Measurements from ENCODE around the gene KIAA0319L.

The KIAA0319L gene

DNA sequence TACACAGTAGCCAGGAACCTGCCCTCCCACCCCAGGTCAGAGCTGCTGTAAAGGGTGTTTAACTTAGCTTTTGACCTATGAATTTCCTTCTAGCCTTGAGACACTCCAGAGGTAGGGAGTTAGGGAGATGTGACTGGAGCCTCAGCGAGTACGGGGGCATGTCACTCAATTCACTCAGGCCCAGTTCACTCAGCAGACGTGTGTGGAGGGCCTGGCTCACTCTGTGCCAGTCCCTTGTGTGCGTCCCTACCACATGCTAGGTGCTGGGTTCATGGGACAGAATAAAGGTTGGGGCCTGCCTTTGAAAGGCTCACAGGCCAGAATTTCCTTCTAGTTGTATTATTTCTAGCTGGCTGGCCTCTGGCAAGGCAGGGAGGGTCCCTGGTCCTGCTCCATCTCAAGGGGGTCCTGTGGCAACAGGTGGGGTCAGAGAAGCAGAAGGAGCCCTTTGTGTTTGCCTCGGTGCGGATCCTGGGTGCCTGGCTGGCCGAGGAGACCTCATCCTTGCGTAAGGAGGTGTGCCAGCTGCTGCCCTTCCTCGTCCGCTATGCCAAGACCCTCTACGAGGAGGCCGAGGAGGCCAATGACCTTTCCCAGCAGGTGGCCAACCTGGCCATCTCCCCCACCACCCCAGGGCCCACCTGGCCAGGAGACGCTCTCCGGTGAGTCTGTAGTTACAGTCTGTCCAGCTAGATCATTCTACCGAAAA lies 4.9 kb upstream of the KIAA0319L start:
- no peak for DNase-seq

DNA sequence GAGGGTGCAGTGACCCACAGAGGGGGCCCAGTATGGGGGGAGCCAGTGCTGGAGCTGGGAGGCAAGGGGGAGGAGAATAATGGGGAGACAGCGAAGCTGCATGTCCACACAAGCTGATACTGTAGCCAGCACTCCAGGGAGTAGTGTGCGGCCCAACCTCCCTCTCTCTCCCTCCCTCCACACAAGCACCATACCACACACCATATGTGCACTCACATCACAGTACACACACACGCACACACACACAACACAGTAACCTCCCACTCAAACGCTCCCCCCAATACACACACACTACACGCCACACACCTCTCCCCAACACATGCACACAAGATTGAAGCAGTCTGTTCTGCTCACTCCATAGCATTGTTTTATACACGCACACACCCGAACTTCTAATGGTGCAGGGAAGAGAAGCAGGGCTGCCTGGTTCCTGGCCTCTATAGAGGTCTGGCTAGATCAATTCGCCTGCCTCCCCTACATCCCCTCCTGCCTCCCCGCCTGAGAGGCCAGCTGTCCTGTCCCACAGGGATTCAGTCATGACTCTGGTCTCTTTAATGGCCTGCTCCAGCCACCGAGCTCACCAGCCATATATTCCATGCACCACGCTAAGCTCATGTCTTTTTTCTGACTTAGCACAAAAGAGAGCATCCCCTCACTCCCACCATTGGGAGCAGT lies 4.2 kb upstream of the KIAA0319L start:
- DNase-seq = no peak

GRCh38 chr1:35560256-35561225 lies 3.3 kb upstream of the KIAA0319L start:
- no peak for DNase-seq

GRCh38 chr1:35559317-35559944 lies 2.2 kb upstream of the KIAA0319L start:
- DNase-seq = no peak

GRCh38 chr1:35558374-35559316 lies 1.4 kb upstream of the KIAA0319L start:
- no peak for DNase-seq

DNA sequence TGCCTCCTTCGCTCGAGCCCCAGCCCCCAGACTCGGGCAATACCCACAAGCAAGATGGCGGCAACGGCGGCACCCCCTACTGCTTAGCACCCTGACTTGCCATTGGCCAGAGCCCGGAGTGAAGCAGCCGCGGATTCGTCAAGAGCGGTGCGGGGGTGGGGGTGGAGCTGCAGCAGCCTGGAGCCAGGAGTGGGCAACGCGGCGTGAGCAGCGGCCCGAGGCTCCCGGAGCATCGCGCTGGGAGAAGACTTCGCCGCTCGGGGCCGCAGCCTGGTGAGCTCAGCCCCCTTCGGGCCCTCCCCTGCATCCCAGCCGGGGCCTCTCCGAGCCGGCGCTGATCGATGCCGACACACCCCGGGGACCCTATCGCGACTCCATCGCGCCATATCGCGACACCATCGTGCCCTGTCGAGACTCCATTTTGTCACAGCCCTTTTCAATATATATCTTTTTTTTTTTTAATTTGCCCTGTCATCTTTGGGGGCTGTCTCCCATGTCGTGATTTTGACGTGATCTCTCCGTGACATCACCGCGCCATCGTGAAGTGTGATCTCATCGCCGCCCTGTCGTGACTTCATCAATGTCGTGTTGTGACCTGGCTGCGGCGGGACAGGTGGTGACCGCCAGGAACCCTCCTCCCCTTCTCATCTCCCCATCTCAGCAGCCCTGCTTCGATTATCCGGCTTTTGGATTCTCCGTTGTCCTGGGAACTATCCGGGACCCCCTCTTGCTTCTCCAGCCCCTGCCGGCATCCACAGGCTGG lies 589 bp upstream of the KIAA0319L start, which contains the start of gene NCDN:
Gene NCDN, plus strand, starts transcription at position 189 of the 763 bp plus-strand sequence. Its CDS starts 392 bp downstream, at position 581.
- DNase-seq = peak; percentile 76

GRCh38 chr1:35556484-35557117 lies 602 bp downstream of the KIAA0319L start:
- no peak for DNase-seq

DNA sequence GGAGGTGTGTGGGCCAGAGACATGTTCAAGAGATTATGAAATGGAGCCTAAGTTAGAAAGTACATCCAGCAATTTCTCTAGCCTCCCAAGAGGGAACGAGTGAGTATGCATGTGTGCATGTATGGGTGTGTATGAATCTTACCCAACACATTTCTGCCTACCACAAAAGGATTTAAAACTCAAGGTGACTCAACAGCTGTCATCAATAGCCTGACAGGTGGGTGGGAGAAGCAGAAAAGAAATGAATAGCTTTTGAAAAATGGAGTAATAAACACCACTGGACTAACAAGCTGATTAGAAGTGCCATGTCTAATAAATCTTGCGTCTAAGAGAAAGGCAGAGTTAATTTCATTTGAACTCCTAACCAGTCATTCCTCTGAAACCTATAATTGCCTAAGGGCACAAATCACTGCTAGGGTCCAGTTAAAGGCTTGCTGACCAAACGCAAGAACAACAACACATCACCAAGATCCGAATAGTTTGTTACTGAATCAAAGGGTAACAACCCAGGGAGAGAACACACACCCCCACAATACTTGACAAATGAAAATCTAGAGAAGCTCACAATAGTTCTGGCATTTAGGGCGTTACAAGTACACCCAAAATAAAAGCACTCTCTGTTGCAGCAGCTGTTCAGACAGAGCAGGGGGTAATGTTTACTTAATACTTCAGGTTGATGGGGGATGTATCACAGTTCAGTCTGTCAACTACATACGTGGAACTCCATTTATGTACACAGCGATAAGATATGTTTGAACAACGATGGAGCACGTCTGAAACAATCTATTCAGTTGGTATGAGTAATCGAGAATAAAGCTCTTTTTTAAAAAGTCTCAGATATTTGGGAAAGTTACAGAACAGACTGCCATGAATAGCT lies 1.4 kb downstream of the KIAA0319L start:
- DNase-seq = no peak

DNA sequence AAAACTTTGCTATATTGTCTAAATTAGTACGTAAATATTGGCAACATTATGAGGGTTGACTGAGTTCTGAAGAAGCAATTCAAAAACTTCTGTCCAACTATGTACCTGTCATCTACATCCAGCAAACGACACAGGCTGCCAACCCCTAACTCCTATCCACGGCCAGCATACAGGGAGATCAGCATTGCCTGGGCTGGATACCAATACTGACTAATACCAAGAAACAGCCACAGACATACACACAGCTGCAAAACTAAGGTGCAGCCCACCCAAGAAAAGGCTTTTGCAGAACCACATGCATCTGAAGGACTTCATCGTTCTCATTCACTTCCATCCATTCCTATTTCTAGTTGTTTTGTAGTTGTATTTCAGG lies 2.0 kb downstream of the KIAA0319L start:
- no peak for DNase-seq

DNA sequence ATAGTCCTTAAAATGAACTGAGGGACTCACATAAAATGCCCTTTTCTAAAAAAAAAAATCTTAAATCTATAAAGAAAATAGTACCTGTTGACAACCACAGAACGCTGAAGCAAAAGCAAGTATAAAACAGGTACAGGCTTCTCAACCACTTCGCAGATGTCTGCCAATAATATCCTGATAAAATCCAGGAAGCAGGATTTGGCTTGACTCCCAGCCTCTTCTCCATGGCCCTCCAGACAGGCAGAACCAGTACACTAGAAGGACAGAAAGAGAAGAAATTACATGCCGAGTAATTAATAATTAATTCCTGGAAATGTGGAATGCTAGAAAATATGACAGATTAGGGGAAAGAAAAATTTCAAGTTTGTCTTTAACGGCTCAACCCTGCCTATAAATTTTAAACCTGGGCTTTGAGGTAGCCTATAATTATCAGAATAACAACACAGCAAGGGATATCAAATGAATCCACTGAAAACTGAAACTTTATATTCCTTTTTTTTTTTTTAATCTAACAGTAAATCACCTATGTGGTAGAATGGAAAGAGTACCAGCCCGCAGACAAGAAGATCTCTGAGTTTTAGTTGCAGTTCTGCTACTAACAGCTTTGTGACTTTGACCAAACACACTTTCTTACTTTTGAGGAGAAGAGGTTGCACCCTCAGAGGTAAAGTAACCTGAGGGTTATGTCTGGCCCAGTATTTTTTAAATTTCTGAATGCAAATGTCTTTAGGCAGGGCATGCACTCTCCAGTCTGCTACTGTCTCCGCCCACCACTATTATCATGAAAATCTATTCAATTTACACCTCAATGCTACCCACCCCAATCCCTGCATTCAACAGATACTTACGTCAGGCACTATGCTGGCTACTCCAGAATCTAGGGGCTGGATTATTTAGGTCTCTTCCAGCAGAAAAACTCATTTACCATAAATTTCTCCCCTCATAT lies 2.7 kb downstream of the KIAA0319L start:
- no peak for DNase-seq

DNA sequence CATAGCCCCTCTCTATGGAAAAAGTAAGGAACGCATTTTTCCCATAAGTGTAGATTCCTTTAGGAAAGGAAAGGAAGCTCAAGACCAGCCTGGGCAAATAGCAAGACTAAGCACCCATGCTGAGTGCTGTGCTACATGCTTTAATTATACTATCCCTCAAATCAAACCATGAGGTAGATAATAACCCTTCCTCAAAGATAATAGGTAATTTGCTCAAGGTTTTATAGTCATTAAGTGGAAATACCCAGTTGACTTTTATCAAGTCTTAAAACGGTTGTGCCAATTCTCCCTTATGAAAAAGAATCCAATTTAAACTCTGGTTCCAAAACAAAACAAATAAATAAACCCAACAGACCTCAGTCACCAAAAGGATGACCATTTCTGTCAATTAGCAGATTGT lies 3.4 kb downstream of the KIAA0319L start:
- DNase-seq = no peak

DNA sequence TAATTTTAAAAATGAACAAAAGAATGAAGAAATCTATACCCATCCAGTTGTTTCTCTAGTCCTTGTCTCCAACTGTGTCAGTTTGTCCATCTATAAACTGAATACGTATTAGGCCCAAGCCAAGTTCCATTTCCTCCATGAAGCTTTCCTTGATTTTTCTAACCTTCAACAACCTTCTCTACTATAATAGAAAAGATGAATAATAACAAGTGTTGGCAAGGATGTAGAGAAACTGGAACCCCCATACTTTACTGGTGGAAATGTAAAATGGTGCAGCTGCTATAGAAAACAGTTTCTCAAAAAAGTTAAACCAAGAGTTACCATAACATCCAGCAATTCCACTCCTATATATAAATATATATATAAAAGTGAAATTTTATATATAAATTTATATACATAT lies 10.6 kb downstream of the KIAA0319L start:
- no peak for DNase-seq

GRCh38 chr1:35544976-35545375 lies 12.2 kb downstream of the KIAA0319L start:
- DNase-seq = no peak

- no peak for DNase-seq
Measured at GRCh38 chr1:35539824-35540261, 17.4 kb downstream of the KIAA0319L start.

GRCh38 chr1:35539073-35539823 lies 18.0 kb downstream of the KIAA0319L start:
- DNase-seq = peak; percentile 23

- DNase-seq = no peak
Measured at GRCh38 chr1:35537806-35538205, 19.4 kb downstream of the KIAA0319L start.

DNA sequence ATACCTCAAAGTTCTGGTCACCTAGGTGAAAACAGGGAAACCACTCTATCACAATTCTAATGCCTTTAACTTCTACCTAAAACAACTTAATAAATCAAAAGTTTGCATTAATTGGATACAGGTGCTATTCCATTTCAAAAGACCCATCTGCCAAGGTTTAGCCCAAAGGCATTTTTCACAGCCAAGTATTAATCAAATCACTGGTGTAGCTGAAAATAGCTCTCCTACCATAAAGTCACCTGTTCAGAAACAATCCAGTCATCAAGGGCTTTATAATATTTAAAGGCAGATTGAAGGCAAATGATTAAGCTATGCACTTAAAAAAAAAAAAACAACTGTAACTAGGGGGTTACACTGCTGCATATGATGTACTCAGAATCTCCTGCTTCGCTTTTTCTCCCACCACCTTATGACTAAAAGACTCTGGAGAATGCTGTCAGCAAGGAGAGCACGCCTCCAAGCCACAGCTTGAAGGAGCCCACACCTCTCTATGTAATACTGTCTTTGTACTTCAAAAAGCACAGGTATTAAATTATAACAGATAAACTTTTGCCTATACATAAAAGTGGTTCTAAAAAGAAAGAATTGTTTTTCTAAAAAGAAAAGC lies 20.5 kb downstream of the KIAA0319L start:
- DNase-seq = no peak
